ENCODE data around the gene SDHA.

Gene SDHA

DNA sequence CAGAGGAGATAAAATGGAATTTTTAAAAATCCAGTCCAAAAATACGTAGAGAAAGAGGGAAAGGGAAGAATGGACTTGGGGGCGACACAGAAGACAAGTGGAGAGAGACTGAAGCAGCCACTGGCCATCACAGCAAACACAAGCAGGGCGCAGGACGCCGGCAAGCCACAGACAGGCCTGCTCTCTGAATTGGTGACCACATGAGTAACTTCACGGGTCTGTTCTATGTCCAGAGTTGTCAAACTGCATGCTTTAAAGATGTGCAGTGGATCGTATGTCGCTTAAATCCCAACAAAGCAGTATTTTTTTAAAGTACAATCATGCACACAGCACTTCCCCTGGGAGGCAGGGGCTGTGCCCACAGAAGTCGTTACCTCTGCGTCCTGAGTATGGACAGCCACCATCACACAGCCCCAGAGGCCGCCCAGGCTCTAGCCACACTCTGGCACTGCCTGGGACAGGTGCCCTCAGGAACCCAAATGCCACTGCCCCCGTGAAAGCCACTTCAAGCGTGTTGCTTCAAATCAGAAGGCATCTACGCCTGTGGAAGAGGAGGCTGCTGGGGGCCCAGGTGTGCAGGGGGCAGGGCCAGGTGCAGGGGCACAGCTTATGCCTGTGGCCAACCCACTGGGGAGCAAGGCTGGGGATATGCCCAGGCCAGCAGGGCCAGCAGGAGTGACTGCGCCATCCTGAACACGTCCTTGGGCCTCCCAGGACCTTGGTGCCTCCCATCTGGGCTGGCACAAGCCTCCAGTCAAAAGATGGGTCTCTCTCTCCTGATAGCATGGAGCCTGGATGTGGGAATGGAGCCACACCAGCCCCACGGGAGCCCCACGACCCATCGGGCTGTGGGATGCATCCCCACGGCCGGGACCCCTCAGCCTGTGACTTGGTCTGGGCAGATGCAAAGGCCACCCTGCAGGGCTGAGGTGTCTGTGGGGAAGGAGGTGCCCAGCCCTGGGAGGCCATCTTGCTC lies 32.7 kb upstream of the SDHA start:
- no peak for DNase-seq (ENCODE audit: low read depth, low spot score)

- no peak for DNase-seq (ENCODE audit: low read depth, low spot score)
Measured at GRCh38 chr5:186091-187041, 31.8 kb upstream of the SDHA start.

DNA sequence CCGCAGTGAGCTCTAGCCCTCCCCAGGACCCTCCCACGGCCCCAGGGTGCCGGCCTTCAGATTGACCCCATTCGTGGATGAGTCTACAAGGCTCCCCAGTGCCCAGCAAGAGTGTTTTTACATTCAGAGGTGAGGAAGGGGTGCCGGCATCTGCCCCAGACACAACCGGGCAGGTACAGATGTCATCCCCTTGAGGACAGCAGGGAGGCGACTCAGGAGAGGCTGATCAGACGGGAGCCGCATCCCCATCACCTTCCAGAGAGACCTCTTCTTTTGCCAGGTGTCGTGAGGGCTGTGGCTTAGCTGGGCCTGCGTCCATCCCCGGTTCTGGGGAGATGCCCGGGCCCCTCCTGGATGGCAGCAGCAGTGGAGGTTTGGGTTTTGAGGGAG lies 31.1 kb upstream of the SDHA start:
- DNase-seq (ENCODE audit: low read depth, low spot score) = no peak

DNA sequence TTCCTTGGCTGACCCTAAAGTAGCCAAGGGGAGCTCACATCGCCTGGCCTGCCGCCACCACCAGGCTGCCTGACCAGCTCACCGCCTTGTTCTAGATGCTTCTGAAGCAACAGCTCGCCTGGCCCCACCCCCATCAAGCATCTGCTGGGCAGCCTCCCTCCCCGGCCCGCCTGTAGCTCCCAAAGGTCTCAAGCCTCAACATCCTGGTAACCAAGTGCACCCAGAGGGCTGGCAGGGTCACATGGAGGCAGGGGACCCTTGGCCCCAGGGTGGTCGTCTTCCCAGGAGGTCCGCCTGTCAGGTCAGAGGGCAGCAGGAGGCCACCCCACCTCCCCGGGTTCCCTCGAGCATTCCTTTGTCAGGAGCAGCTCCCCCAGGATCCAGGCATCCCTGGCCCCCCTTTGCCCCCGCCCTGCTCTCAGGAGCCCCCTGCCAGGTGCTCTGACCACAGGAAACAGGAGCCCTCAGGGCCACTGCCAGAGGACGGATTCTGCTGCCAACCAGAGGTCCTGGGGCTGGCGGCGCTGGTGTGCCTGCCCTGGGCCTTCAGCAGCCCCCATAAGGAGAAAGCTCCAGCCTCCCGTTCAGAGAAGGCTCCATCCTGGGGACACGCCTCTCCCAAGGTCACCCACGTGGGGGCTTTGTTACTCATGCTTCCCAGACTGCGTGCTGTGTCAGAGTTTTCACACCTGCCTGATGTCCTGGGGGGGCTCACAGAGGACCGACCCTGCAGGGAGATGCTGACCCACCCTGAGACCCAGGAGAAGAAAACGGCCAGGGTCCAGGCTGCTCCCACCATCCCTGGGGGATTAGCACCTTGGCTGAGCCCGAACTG lies 30.3 kb upstream of the SDHA start:
- peak; percentile 23 for DNase-seq (ENCODE audit: low read depth, low spot score)

DNA sequence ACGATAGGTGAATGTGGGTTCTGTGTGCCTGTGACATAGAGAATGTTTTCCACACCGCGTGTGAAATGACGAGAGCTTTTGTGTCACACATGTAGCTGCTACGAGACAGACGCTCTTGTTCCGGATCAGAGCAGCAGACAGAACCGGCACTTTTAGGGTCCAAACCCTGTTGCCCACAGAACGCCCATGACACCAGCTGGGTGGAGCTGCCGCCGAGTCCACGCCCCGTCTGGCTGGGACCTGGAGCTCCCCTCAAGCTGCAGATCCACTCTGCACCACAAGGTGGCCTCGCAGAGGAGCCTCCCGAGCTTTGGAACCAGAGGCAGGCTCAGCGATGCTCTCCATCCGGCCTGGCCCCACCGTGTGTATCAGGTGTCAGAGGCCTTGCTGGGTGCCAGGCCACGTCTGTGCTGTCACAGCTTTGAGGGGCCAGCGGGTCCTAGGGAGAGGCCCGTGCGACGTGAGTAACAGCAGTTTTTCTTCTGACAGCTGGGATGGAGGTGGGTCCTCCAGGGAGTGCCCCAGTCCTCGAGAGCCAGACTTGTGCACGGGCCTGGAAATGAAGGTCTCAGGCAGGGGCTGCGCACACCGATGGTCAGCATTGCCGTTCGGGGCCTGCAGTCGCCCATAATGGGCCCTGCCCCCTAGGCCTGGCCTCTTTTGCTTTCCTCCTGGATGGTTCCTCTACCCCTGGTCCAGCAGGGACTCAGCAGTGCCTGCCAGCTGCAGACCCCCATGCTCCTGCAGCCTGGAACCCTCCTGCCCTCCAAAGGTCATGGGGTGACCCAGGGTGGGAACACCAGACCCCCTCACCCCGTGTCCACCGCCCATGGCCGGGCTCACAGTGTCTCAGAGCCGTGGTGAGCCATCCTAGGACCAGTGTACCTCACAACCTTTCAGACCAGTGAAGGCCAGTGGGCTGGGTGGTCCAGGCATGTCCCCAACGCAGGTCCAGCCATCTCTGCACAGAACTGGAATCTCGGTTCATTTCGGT lies 29.3 kb upstream of the SDHA start:
- peak; percentile 93 for DNase-seq (ENCODE audit: low read depth, low spot score)

GRCh38 chr5:189486-189885 lies 28.6 kb upstream of the SDHA start:
- DNase-seq (ENCODE audit: low read depth, low spot score) = no peak

DNA sequence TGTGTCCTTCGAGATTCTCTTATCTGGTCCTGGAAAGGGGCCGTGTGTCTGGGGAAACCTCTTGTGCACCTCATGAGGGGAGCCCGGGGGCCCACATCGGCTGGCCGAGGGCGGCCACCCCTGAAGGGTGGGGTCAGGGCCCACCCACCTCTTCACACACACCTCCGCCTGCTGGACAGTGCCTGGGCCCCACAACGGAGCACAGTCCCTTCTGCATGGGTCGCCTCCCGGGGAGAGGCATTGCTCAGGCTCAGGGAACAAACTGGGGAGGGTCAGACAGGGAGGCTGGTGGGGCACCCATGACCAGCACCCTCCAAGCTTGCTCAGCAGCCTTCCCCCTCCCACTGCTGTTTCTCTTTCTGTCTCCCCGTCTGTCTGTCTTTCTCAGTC lies 28.1 kb upstream of the SDHA start:
- no peak for DNase-seq (ENCODE audit: low read depth, low spot score)

DNA sequence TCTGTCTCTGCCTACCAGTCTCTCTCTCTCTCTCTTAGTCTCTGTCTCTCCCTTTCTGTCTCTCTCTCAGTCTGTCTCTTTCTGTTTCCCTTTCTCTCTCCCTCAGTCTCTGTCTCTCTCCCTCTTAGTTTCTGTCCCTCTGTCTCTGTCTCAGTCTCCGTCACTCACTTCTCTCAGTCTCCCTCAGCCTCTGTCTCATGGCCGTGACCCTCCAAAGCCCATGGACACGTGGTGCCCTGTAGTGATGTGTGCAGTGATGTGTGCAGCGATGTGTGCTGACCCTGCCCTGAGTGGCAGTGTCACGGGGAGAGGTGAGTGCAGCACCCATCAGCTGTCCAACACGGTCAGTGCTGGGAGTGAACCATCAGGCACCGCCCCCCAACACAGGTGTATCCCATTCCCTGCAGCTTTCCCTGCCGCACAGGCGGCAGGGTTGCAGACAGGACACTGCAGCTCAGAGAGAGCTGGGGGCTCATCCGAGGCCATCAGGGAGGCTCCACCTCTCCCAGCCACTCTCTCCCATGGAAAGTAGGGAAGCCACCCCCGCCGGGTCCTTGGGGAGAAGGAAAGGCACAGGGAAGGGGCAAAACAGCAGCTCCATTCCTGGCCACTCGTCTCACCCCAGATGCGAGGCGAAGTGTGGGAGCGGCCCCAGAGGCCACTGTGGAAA lies 27.6 kb upstream of the SDHA start:
- no peak for DNase-seq (ENCODE audit: low read depth, low spot score)

- DNase-seq (ENCODE audit: low read depth, low spot score) = no peak
Measured at GRCh38 chr5:191036-191948, 26.8 kb upstream of the SDHA start, which contains the start of gene LRRC14B. Gene LRRC14B (plus strand): TSS chr5:191495. CDS start chr5:191539, 44 bp downstream.

- no peak for DNase-seq (ENCODE audit: low read depth, low spot score)
Measured at GRCh38 chr5:191949-192690, 26.0 kb upstream of the SDHA start.

GRCh38 chr5:192691-192969 lies 25.5 kb upstream of the SDHA start:
- no peak for DNase-seq (ENCODE audit: low read depth, low spot score)

DNA sequence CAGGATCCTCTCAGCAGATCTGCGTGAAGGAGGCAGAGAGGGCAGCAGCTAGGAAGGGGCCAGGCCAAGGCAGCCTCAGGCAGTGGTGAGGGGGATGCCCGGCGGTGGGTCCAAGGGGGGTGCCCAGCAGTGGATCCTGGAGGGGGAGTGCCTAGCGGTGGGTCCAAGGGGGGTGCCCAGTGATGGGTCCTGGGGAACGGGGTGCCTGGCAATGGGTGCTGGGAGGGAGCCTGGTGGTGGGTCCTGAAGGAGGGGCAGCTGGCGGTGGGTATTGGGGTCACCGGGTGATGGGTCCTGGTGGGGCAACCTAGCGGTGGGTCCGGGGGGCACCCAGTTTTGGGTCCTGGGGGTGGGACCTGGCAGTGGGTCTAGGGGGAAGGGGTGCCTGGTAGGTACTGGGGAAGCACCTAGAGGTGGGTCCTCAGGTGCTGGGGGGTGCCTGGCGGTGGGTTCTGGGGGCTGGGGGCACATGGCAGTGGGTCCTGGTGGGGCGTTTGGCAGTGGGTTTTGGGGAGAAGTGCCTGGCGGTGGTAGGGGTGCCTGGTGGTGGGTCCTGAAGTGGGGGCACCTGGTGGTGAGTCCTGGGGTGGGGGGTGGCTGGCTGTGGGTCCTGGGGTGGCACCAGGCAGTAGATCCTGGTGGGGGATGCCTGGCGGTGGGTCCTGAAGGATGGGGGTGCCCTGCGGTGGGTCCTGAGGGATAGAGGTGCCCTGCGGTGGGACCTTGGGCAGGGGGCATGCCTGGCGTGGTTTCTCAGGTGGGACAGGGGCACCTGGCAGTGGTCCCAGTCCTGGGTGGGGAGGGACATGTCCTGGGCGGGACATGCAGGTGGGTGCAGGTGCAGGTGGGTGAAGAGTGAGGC lies 24.9 kb upstream of the SDHA start:
- no peak for DNase-seq (ENCODE audit: low read depth, low spot score)

- peak; percentile 33 for DNase-seq (ENCODE audit: low read depth, low spot score)
Measured at GRCh38 chr5:194102-194501, 24.0 kb upstream of the SDHA start.

DNA sequence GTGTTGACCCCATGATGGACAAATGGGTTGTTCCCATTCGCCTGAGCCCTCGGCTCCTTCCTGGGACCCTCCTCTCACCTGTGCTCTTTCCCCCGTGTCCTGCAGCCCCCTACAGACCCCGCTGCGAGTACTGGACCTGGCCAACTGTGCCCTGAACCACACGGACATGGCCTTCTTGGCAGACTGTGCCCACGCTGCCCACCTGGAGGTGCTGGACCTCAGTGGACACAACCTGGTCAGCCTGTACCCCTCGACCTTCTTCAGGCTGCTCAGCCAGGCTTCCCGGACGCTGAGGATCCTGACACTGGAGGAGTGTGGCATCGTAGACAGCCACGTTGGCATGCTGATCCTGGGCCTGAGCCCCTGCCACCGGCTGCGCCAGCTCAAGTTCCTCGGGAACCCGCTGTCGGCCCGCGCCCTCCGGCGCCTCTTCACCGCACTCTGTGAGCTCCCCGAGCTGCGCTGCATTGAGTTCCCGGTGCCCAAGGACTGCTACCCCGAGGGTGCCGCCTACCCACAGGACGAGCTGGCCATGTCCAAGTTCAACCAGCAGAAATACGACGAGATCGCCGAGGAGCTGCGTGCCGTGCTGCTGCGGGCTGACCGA lies 23.4 kb upstream of the SDHA start:
- no peak for DNase-seq (ENCODE audit: low read depth, low spot score)

- peak; percentile 39 for DNase-seq (ENCODE audit: low read depth, low spot score)
Measured at GRCh38 chr5:195401-196160, 22.5 kb upstream of the SDHA start.

DNA sequence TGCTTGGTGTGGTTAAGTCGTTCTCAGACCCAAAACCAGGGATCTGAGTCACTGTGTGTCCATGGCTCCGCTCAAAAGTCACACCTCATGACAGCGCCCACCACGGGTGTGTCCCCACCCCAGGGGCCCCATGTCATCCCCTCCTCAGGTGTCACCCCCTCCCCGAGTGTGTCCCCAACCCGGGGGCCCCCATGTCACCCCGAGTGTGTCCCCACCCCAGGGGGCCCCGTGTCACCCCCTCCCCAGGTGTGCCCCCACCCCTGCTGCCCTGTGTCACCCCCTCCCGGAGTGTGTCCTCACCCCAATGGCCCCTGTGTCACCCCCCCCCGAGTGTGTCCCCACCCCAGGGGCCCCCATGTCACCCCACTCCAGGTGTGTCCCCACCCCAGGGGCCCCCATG lies 21.8 kb upstream of the SDHA start:
- DNase-seq (ENCODE audit: low read depth, low spot score) = no peak

Measured in ELF-1 (cell line).